MG63 (cell line): ENCODE data around the gene CATSPER2. TPM values are rescaled to one million over a fixed set of nuclear protein-coding genes. Genes with fewer than 3 reads are reported as not detected.
"Not testable (repeated sequence)": the region's sequence is repeated elsewhere in the genome, so short reads cannot be mapped to it uniquely, and the experiment has no call there.

Source experiments
- DNase-seq: peaks from one replicate; pipeline ENCODE4 v3.0.0-alpha.2; 2020
- H3K27me3 ChIP-seq: fragments of 250-450 bp; sonication (Bioruptor Pico); 2 replicates; pipeline ENCODE4 v1.5.1; 2020; ENCODE audit warnings: mild to moderate bottlenecking, moderate library complexity
- H3K36me3 ChIP-seq: fragments of 250-450 bp; sonication (Bioruptor Pico); 2 replicates; pipeline ENCODE4 v1.5.1; 2020; ENCODE audit warnings: mild to moderate bottlenecking, moderate library complexity
- H3K4me3 ChIP-seq: fragments of 250-450 bp; sonication (Bioruptor Pico); 2 replicates; pipeline ENCODE4 v1.5.1; 2020; ENCODE audit warnings: mild to moderate bottlenecking, moderate library complexity
- H3K9me3 ChIP-seq: fragments of 250-450 bp; sonication (Bioruptor Pico); 2 replicates; pipeline ENCODE4 v1.5.1; 2020; ENCODE audit warnings: mild to moderate bottlenecking, moderate library complexity
- total RNA-seq: library from RNA; depleted of rRNA; stranded (reverse); fragments of >200 nt; shearing (Covaris generic); gene quantifications from 2 replicates; pipeline ENCODE4 v1.2.3, GENCODE V29; 2014; ENCODE audit warnings: low replicate concordance; rRNA removed

The CATSPER2 gene
- 0.46 and 0.52 TPM in 2 replicates for total RNA-seq

DNA sequence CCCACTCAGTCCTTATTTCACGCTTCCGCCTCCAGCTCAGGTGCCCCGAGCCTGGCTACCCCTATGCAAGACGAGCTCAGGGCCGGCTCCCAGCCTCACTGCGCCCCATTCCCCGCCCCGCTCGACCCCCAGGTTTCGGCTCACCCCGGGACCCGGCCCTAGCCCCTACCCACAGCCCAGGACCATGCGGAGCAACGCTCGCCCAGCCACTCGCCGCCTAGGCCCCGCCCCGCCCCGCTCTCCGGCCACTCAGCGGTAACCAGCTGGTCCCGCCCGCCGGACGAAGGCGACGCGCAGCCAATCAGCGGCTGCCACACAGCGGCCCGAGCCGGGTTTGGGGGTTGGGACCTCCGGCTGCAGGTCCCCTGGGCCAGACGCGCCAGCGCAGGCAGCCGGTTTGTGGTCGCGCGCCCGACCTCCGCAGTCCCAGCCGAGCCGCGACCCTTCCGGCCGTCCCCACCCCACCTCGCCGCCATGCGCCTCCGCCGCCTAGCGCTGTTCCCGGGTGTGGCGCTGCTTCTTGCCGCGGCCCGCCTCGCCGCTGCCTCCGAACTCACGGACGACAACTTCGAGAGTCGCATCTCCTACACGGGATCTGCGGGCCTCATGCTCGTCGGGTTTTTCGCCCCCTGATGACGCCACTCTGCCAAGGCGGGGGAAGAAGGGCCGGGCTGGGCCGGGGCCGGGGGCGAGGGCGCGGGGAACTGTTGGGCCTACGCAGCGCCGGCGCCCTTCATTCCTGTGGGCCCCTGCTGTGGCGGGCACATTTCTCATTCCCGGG is at the start of gene CATSPER2:
CATSPER2 (minus strand) TSS at position 196 of the 781 bp plus-strand sequence. CDS start 783 bp downstream, outside the sequence.
- DNase-seq = no peak
- Histone ChIP-seq H3K36me3 (peaks cover 2% of the 10 kb centered on the region; the same call in 1 of the 2 replicates), H3K27me3 (no peaks in the 10 kb centered on the region), H3K9me3 (no peaks in the 10 kb centered on the region), H3K4me3 (no peak within 1 kb of the TSS)

GRCh38 chr15:43693148-43694022 is 44.7 kb upstream of the CATSPER2 start, which contains the start of gene CKMT1A:
Gene CKMT1A, plus strand, starts transcription at chr15:43693859. Its CDS starts 192 bp downstream, at chr15:43694051.
- not testable (repeated sequence) for H3K36me3 ChIP-seq, H3K27me3 ChIP-seq, H3K4me3 ChIP-seq, H3K9me3 ChIP-seq, DNase-seq

DNA sequence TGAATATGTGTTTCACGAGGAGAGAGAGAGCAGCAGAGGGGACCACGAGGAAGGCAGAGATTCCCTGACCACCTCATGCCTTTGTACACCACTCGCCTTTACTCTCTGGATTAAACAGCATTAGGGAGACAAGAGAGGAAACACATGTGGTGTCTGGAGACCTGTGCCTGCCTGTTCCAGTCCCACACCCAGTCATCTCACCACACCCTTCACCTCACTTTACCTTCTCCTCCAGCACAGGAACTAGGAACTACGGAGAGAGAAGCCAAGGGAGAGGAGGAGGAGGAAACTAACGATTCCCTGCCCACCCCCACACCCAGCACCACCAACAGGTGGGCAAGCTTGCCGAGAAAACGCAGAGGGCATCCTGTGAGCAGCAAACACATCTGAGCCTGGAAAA is 44.0 kb upstream of the CATSPER2 start:
- DNase-seq, H3K9me3 ChIP-seq, H3K36me3 ChIP-seq, H3K27me3 ChIP-seq, H3K4me3 ChIP-seq: not testable (repeated sequence)

DNA sequence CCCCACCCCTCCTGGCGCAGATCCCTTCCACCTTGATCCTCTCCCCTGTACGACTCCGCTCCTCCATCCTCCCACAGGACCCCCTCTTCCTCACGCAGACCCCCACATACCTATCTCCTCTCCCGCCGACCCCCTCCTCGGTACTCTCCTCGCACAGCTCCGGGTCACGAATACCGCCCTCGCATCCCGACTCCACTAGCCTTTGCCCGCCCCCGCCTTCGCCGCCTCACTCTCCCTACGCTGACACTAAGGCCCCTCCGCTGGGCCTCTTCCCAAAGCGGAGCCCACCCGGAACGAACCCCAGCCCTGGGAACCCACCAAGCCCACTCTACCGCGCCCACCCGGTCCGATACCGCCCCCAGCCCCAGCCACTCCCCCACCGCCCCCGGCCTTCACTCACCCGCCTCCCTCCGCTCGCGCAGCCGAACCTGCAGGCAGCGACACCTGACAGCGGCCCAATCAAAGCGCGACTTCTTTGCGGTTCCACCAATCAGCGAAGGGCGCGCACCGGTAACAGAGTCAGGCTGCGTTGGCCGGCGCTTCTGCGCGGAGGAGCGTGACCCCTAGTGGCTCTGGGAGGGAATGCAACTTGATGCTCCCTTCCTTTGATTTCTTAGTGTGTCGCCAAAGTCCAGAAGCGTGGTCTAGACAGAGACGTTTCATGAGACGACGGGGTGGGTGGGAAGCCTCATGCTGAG is 41.1 kb upstream of the CATSPER2 start:
- DNase-seq, H3K27me3 ChIP-seq, H3K9me3 ChIP-seq, H3K36me3 ChIP-seq, H3K4me3 ChIP-seq: not testable (repeated sequence)

DNA sequence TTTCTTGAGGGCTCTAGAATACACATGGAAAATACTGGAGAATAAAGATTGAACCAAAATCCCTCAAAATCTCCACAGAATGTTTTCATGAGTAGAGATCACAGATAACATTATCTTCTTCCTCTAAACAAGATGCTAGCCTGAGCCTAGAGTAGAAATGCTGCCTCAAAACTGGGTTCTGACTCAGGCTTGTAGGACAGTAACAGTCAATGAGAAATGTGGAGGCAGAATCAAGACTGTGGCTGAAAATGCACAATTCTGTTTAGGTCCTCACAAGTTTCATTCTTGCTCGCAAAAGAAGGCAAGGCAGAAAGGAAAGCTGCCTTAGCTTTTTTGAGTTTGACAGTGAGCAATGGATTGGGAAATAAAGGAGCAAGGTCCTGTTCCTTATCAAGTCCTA is 25.5 kb upstream of the CATSPER2 start:
- not testable (repeated sequence) for H3K4me3 ChIP-seq, H3K36me3 ChIP-seq, H3K9me3 ChIP-seq, DNase-seq, H3K27me3 ChIP-seq

DNA sequence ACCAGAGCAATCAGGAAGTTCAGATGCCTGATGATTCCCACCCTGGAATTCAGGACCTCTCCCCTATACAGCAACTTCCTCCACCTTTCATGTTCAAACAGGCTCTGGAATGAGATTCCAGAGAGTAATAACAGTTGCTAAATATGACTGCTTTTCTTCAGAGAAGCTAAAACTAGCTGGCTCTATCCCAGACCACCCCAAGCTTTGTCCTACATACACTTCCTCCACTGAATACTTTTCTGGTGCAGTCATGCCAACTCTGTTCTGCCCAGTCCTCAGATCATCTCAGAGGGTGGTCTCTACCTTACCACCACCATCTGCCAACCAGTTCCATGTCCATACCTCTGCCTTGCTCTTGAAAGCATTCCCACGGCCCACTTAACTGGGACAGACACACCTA is 17.5 kb upstream of the CATSPER2 start:
- H3K9me3 ChIP-seq, DNase-seq: not testable (repeated sequence)

GRCh38 chr15:43663333-43663732 is 14.7 kb upstream of the CATSPER2 start:
- H3K36me3 ChIP-seq, H3K9me3 ChIP-seq, H3K27me3 ChIP-seq, DNase-seq, H3K4me3 ChIP-seq: not testable (repeated sequence)

More for the DNA sequence above, 17.5 kb upstream of the CATSPER2 start:
- H3K27me3 ChIP-seq, H3K4me3 ChIP-seq, H3K36me3 ChIP-seq: not testable (repeated sequence)

DNA sequence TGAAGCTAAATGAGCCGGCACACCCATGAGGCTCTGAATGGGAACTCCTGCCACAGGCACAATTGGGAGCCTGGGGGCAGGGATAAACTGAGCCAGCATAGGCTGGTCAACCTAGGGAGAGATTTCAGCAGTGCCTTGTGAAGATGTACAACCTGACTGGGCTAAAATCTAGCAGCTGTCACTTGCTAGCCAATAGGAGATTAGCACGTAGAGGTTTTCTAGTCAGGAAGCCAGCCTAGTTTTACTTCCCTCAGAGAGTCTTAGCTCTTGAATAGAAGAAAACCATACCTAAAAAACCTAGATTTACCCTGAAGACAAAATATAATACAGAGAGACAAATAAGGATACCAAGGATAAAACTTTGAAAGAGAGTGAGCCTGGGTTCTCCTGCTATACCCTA is 13.6 kb upstream of the CATSPER2 start:
- H3K36me3 ChIP-seq, H3K4me3 ChIP-seq, H3K27me3 ChIP-seq, H3K9me3 ChIP-seq, DNase-seq: not testable (repeated sequence)

DNA sequence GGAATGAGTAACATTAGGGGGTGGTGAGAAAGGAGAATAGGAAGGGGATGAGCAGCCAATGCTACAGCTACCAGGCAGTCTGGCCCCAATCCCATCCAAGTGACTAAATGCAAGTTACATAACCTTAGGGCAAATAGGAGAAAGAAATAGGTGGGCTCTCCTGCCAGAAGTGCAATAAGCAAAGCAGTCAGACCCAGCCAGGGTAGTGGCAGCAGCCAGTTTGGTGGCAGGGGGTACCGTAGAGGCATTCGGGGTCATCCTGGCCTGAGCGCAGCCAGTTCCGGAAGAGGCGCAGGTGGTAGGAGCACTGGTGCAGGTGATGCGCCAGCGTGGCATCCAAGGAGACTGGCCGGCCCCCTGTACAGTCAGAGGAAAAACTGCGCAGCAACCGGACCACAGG is 11.1 kb upstream of the CATSPER2 start:
- not testable (repeated sequence) for DNase-seq, H3K4me3 ChIP-seq, H3K9me3 ChIP-seq, H3K36me3 ChIP-seq, H3K27me3 ChIP-seq

- DNase-seq, H3K9me3 ChIP-seq, H3K36me3 ChIP-seq, H3K4me3 ChIP-seq, H3K27me3 ChIP-seq: not testable (repeated sequence)
Measured at GRCh38 chr15:43649430-43649926, 834 bp upstream of the CATSPER2 start.

DNA sequence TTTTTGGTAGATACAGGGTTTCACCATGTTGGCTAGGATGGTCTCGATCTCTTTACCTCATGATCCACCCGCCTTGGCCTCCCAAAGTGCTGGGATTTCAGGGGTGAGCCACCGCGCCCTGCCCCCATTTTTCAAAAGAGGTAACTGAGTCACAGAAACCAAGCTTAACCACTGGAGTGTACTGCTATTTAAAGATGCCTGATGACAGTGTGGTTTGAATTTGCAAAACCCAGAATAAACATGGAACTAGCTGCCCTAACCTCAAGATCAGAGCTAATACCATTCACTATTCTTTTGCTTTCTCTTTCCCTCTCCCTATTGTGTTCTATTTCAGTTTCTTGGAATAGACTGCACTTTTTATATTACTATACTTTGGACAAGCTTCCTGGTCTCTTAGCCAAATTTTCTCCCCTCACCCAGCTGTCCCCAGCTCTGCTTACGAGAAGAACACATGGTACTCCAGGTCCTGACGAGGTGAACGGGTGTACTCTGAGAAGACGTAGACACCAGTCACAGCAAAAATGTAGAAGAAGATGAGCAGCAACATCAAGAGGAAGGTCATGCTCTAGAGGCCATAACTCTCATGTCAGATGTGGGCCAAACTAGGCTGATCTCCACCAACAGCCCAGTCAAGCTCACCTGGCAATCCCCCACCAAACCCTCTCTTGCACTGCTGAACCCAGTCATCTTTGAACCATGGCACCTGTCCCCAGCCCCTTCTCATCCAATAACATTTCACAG is 10.0 kb downstream of the CATSPER2 start:
- not testable (repeated sequence) for H3K4me3 ChIP-seq, H3K27me3 ChIP-seq, H3K9me3 ChIP-seq, H3K36me3 ChIP-seq, DNase-seq

DNA sequence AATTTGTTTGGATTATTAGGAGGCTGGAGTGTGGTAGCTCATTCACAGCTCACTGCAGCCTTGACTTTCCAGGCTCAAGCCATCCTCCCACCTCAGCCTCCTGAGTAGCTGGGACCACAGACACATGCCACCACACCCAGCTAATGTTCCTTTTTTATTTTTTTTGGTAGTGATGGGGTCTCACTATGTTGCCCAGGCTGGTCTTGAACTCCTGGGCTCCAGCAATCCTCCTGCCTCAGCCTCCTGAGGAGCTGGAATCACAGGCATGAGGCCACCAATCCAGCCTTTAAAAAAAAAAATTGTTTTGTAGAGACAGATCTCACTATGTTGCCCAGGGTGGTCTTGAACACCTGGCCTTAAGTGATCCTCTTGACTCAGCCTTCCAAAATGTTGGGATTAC is 21.7 kb downstream of the CATSPER2 start:
- H3K36me3 ChIP-seq, H3K27me3 ChIP-seq, DNase-seq, H3K4me3 ChIP-seq, H3K9me3 ChIP-seq: not testable (repeated sequence)

DNA sequence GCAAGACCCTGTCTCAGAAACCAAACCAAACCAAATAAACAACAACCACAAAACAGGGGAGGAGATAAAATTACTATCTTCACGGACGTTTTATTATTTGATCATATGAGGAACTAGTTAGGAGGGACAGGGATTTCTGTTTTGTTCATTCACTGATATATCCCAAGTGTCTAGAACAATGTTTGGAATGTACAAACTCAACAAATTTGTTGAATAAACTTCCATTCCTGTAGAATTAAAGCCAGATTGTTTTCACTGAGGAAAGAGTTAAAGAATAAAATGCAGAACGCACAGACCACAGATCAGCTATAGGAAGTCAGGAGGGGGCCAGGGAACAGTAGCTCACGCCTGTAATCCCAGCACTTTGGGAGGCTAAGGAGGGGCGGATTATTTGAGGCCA is 23.5 kb downstream of the CATSPER2 start:
- Histone ChIP-seq H3K27me3 (peaks cover 8% of the 10 kb centered on the region; the same call in 1 of the 2 replicates), H3K9me3 (no peaks in the 10 kb centered on the region), H3K4me3 (no peak overlapping the region), H3K36me3 (no peaks in the 10 kb centered on the region)
- no peak for DNase-seq

DNA sequence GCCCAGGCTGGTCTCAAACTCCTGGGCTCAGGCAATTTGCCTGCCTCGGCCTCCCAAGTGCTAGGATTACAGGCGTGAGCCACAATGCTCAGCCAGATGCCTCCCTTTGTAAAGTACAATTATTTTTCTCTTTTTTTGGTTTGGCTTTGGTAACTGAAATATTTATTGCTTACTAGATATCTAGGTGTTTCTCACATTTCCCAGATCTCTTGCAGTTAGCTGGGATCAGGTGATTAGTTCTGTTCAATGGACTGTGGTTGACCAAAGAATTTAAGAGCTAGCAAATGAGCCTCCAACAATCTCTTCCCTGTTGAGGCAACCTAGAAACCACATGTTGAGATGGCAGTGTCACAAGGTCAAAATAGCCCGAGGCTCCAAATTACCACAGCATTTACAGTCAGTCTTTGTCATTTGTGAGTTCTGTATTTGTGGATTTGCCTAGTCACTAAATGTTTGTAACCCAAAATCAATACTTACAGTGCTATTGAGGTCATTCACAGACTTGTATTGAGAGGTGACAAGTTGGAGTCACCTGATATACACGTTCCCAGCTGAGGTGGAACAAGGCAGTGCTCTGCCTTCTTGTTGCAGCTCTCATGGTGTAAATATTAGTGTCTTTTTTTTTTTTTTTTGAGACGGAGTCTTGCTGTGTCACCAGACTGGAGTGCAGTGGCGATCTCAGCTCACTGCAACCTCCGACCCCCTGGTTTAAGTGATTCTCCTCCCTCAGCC is 26.4 kb downstream of the CATSPER2 start:
- DNase-seq, H3K4me3 ChIP-seq, H3K36me3 ChIP-seq, H3K9me3 ChIP-seq, H3K27me3 ChIP-seq: not testable (repeated sequence)

DNA sequence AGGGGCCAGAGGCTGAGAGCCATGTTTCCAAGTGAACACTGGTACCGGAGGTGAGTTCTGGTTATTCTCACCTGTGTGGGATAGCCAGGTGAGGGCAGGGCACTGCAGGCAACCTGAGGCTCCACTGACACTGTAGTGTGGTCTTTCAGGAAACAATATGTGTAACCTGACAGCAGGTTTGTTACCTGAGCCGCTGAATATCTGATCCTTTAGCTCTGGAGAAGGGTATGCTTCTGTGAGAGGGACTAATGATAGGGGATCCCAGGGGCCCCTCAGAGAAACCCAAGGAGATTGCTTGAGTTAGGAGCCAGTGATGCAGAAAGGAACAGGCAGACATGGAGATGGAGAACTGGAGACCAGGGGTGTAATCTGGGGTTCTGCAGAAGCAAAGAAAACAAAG is 29.9 kb downstream of the CATSPER2 start, which contains the start of gene STRC:
STRC (minus strand) TSS at position 101 of the 400 bp plus-strand sequence; CDS start at position 23, 78 bp downstream.
- not testable (repeated sequence) for H3K9me3 ChIP-seq, H3K27me3 ChIP-seq, DNase-seq, H3K36me3 ChIP-seq, H3K4me3 ChIP-seq
